LNCaP clone FGC (cell line): ENCODE data around the gene DOCK4.

Experiments used
- DNase-seq: peaks from one replicate; pipeline ENCODE4 v3.0.0-alpha.2; 2011; ENCODE audit warnings: low read depth
- H3K4me3 ChIP-seq: 2 replicates; pipeline ENCODE4 v1.5.1; 2011; ENCODE audit warnings: mild to moderate bottlenecking, low read depth, low read length, control low read depth
- CTCF ChIP-seq: IDR thresholded peaks from 2 replicates; pipeline ENCODE4 v1.5.1; 2012; ENCODE audit warnings: mild to moderate bottlenecking; ENCODE audit not compliant: control insufficient read depth, insufficient read depth; ENCODE audit errors: extremely low read depth

Gene DOCK4

GRCh38 chr7:111845853-111846252 lies 360.3 kb downstream of the DOCK4 start:
- no peak for TF ChIP-seq CTCF
- DNase-seq = no peak
- H3K4me3 ChIP-seq = no peak overlapping the region

GRCh38 chr7:111844904-111845671 lies 361.1 kb downstream of the DOCK4 start:
- no peak for TF ChIP-seq CTCF
- no peak for DNase-seq
- no peak overlapping the region for H3K4me3 ChIP-seq

- DNase-seq = no peak
- TF ChIP-seq CTCF = no peak
These were observed 363.7 kb downstream of the DOCK4 start for GRCh38 chr7:111842491-111842890.

GRCh38 chr7:111841596-111842205 lies 364.5 kb downstream of the DOCK4 start:
- no peak for DNase-seq
- no peak for TF ChIP-seq CTCF
- no peak overlapping the region for H3K4me3 ChIP-seq

More at GRCh38 chr7:111842491-111842890, 363.7 kb downstream of the DOCK4 start:
- H3K4me3 ChIP-seq = no peak overlapping the region

- no peak for TF ChIP-seq CTCF
- no peak for DNase-seq
- H3K4me3 ChIP-seq = no peak overlapping the region
These were observed 365.7 kb downstream of the DOCK4 start for GRCh38 chr7:111840528-111840927.

- no peak for DNase-seq
- H3K4me3 ChIP-seq = no peak overlapping the region
- TF ChIP-seq CTCF = no peak
These were observed 366.9 kb downstream of the DOCK4 start for GRCh38 chr7:111839261-111839660.
